ENCODE results near the gene FCER1G. TPM values are rescaled to one million over a fixed set of nuclear protein-coding genes. Genes with fewer than 3 reads are reported as not detected.

FCER1G gene
- polyA plus RNA-seq, 1 donor, result 10.8 TPM

DNA sequence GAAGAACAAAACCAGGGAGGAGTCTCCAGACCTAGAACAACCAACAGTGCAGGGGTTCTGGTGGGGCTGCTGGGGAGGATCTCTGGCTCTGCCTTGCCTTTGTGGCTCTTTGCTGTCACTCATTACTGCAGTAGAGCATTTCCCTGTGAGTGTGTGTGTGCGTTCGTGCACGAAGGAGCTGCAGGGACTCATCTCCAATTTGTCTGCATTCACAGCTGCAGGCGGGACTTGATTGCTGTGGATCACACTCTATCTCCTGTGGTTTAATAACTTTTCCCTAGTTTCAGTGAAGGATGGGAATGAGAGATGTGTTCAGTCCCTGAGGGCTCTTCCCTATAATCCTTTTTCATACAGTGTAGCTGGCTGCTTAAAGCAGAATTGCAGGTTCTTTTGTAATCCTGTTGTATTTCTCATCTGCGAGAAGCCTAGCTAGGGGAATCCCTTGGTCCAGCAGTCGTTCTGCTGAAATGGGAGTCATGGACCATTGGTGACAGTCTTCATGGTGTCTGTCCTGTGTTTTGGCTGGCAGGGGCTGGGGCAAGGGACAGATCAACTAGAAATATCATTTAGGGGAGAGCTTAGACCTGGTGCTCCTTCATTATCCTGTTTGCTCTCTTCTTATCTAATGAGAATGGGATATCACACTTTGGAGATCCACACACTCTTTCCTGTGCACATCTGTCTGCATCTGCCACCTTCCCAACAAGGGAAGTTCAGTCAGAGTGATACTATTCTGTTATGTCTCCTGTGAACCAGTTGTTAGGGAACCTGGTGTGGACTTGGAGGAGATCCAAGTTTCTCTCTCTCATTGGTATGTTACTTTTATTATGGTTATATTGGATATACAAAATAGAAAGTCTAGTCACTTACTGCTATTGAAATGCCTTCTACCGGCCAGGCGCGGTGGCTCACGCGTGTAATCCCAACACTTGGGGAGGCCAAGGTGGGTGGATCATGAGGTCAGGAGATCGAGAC, 46.5 kb downstream of the FCER1G start:
- no peak for DNase-seq

DNA sequence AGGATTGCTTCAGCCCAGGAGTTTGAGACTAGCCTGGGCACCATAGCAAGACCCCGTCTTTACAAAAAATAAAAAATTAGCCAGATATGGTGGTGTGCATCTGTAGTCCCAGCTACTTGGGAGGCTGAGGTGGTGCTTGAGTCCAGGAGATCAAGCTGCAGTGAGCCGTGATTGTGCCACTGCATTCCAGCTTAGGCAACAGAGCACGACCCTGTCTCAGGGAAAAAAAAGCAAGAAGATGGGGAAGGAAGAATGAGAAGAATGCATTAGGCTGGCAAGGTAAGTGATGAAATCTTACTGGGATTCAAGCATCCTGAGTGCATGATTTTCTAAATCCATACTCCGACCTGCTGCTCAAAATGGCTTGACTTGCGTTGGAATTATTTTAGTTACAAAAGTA, 50.2 kb downstream of the FCER1G start:
- DNase-seq, result no peak

DNA sequence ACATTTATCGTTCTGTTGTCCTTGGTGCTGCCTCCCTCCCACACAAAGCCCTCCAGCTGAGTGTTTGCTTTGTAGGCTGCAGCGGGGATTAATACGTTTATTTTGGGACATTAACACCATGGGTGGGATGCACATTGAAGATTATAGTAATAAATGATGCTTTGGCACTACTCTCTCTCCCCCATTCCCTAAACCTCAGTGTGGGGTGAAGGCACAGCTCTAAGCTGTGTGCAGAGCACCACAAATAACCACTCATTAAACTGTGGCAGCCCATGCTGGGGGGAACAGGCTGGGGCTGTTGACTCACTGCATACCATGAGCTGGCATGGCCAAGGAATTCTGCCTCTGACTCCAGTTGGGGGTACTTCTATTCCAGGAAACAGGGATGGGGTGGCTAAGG, 51.1 kb downstream of the FCER1G start:
- DNase-seq, result no peak

DNA sequence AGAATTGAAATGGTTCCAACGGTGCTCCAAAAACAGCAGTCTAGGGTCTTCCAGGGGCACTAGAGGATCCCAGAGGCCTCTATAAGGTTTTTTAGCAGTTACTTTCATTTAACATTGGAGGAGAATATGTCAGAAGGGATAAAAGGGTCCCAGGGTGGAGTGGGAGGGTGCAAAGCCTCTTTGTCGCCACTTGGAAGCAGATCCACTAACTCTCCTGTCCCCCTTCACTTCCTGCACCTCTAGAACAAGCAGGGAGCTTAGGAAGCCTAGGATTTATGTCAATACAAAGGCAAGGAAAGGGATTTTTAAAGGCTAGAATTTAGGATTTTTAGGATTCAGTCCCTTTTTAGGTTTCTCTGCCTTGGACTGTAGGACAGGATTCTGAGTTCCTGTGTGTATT, 51.7 kb downstream of the FCER1G start:
- DNase-seq, result no peak

DNA sequence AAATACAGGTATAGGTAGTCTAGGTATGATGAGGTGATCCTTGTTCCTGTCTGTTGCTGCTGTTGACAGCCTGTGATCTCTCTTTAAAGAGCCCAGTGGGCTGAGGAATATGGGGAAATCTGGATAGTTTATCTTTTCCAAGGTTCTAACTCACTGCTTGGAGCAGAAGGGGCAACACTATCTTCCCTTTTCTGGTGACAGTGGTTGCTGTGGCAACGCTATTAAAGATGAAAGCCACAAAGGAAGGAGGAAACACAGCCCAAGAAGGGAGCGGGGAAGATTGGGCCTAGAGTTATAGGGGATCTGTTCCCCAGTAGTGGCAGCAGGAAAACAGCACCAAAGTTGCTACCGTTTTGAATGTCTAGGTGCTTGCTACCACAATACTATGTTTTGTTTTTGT, 52.2 kb downstream of the FCER1G start:
- no peak for DNase-seq

Other genes starting within 250 kb of the FCER1G start
- 97.2 TPM for gene F11R, start 194.1 kb upstream of the FCER1G start, polyA plus RNA-seq (ENCODE audit: insufficient read length)
- 44.4 TPM for gene TSTD1, start 176.3 kb upstream of the FCER1G start, polyA plus RNA-seq (ENCODE audit: insufficient read length)
- gene USF1, start 169.3 kb upstream of the FCER1G start, polyA plus RNA-seq (ENCODE audit: insufficient read length), result 67.9 TPM
- gene ARHGAP30, start 145.4 kb upstream of the FCER1G start, polyA plus RNA-seq (ENCODE audit: insufficient read length), result 2.2 TPM
- gene NECTIN4, start 125.7 kb upstream of the FCER1G start, polyA plus RNA-seq (ENCODE audit: insufficient read length), result 4.0 TPM
- gene KLHDC9, start 116.9 kb upstream of the FCER1G start, polyA plus RNA-seq (ENCODE audit: insufficient read length), result 15.0 TPM
- gene PFDN2, start 97.3 kb upstream of the FCER1G start, polyA plus RNA-seq (ENCODE audit: insufficient read length), result 61.2 TPM
- 50.5 TPM for gene NIT1, start 97.2 kb upstream of the FCER1G start, polyA plus RNA-seq (ENCODE audit: insufficient read length)
- gene DEDD, start 82.6 kb upstream of the FCER1G start, polyA plus RNA-seq (ENCODE audit: insufficient read length), result 57.2 TPM
- gene UFC1, start 61.3 kb upstream of the FCER1G start, polyA plus RNA-seq (ENCODE audit: insufficient read length), result 142 TPM
- 58.3 TPM for gene USP21, start 55.8 kb upstream of the FCER1G start, polyA plus RNA-seq (ENCODE audit: insufficient read length)
- gene PPOX, start 48.9 kb upstream of the FCER1G start, polyA plus RNA-seq (ENCODE audit: insufficient read length), result 46.6 TPM
- 36.8 TPM for gene B4GALT3, start 37.8 kb upstream of the FCER1G start, polyA plus RNA-seq (ENCODE audit: insufficient read length)
- gene ADAMTS4, start 16.2 kb upstream of the FCER1G start, polyA plus RNA-seq (ENCODE audit: insufficient read length), result 1.4 TPM
- gene NDUFS2, start 12.9 kb upstream of the FCER1G start, polyA plus RNA-seq (ENCODE audit: insufficient read length), result 211 TPM
- gene APOA2, start 8.3 kb downstream of the FCER1G start, polyA plus RNA-seq (ENCODE audit: insufficient read length), result not detected
- 14.4 TPM for gene TOMM40L, start 10.8 kb downstream of the FCER1G start, polyA plus RNA-seq (ENCODE audit: insufficient read length)
- 3.6 TPM for gene NR1I3, start 22.9 kb downstream of the FCER1G start, polyA plus RNA-seq (ENCODE audit: insufficient read length)
- 1.2 TPM for gene PCP4L1, start 43.5 kb downstream of the FCER1G start, polyA plus RNA-seq (ENCODE audit: insufficient read length)
- 3.5 TPM for gene MPZ, start 94.7 kb downstream of the FCER1G start, polyA plus RNA-seq (ENCODE audit: insufficient read length)
- 272 TPM for gene SDHC, start 99.1 kb downstream of the FCER1G start, polyA plus RNA-seq (ENCODE audit: insufficient read length)
- gene CFAP126, start 152.6 kb downstream of the FCER1G start, polyA plus RNA-seq (ENCODE audit: insufficient read length), result 15.2 TPM